Smooth muscle cell (in vitro differentiated cells): Measurements from ENCODE around the gene ADCY2. TPM values are rescaled to one million over a fixed set of nuclear protein-coding genes. Genes with fewer than 3 reads are reported as not detected.

Experiments used
- DNase-seq: peaks from one replicate; lab custom pipeline; 2025; ENCODE audit not compliant: unreplicated experiment; lab: John Stamatoyannopoulos, UW
- H2AFZ ChIP-seq: fragments of 200-600 bp; sonication (generic); 2 replicates; pipeline ENCODE4 v1.6.0; 2016; ENCODE audit warnings: antibody characterized with exemption, low read depth, mild to moderate bottlenecking
- H3F3A ChIP-seq: fragments of 200-600 bp; sonication (generic); 2 replicates; pipeline ENCODE4 v1.6.0; 2017; ENCODE audit warnings: antibody characterized with exemption, low read depth
- H3K27ac ChIP-seq: fragments of 200-600 bp; sonication (generic); 2 replicates; pipeline ENCODE4 v1.5.1; 2016; ENCODE audit warnings: low read depth, mild to moderate bottlenecking
- H3K27me3 ChIP-seq: fragments of 200-600 bp; sonication (generic); 2 replicates; pipeline ENCODE4 v1.6.1; 2016; ENCODE audit warnings: low read depth, mild to moderate bottlenecking
- H3K36me3 ChIP-seq: fragments of 200-600 bp; sonication (generic); 2 replicates; pipeline ENCODE4 v1.5.1; 2016; ENCODE audit warnings: low read depth
- H3K4me1 ChIP-seq: fragments of 200-600 bp; sonication (generic); 2 replicates; pipeline ENCODE4 v1.5.1; 2016; ENCODE audit warnings: low read depth
- H3K4me2 ChIP-seq: fragments of 200-600 bp; sonication (generic); 2 replicates; pipeline ENCODE4 v1.6.0; 2016; ENCODE audit warnings: mild to moderate bottlenecking
- H3K4me3 ChIP-seq: fragments of 200-600 bp; sonication (generic); 2 replicates; pipeline ENCODE4 v1.5.1; 2016; ENCODE audit warnings: mild to moderate bottlenecking
- H3K79me2 ChIP-seq: fragments of 200-600 bp; sonication (generic); 2 replicates; pipeline ENCODE4 v1.6.0; 2016; ENCODE audit warnings: low read depth, mild to moderate bottlenecking
- H3K9ac ChIP-seq: fragments of 200-600 bp; sonication (generic); 2 replicates; pipeline ENCODE4 v1.6.0; 2016; ENCODE audit warnings: low read depth
- H3K9me3 ChIP-seq: fragments of 200-600 bp; sonication (generic); replicated peaks from 2 replicates; pipeline ENCODE4 v1.5.1; 2016; ENCODE audit warnings: low read depth
- H4K20me1 ChIP-seq: fragments of 200-600 bp; sonication (generic); 2 replicates; pipeline ENCODE4 v1.6.0; 2016; ENCODE audit warnings: low read depth
- CTCF ChIP-seq: fragments of 200-600 bp; sonication (generic); IDR thresholded peaks from 2 replicates; pipeline ENCODE4 v1.5.1; 2017; ENCODE audit warnings: borderline replicate concordance, mild to moderate bottlenecking, antibody characterized with exemption; ENCODE audit not compliant: insufficient read depth, poor library complexity, severe bottlenecking
- WGBS: methylation state at CpG from one replicate; pipeline ENCODE4 v1.1.7; 2016; ENCODE audit warnings: low lambda C conversion rate; 5-methylcytosine and 5-hydroxymethylcytosine counted together
- polyA plus RNA-seq: library from polyadenylated mRNA; unstranded; fragments of >200 nt; fragmentation: Nextera tagmentation; extraction: Ambion mirVana; gene quantifications from 2 replicates; pipeline ENCODE4 v1.2.1, GENCODE V29; 2016
- total RNA-seq: library from RNA; depleted of rRNA; stranded (reverse); fragments of >200 nt; gene quantifications from 2 replicates; pipeline ENCODE4 v1.2.3, GENCODE V29; 2014

ADCY2 gene
- total and polyA plus RNA-seq, 2 experiments from 2014 or later = 2.8 to 8.0 TPM

- no peaks in the 10 kb centered on the region for H3K27me3 ChIP-seq
- no peaks in the 10 kb centered on the region for H3K36me3 ChIP-seq
- H3K4me2 ChIP-seq = no peak overlapping the region
- no peak overlapping the region for H3K9ac ChIP-seq
- no peak overlapping the region for H3K27ac ChIP-seq
- no peaks in the 10 kb centered on the region for H3K79me2 ChIP-seq
- no peaks in the 10 kb centered on the region for H3K9me3 ChIP-seq
- 92% methylated on average over 5 of the region's 5 CpGs for WGBS
- no peaks in the 10 kb centered on the region for H3F3A ChIP-seq
- TF ChIP-seq CTCF = no peak
- no peak for DNase-seq
- H4K20me1 ChIP-seq = no peaks in the 10 kb centered on the region
- H2AFZ ChIP-seq = no peak overlapping the region
- H3K4me1 ChIP-seq = no peaks in the 10 kb centered on the region
- H3K4me3 ChIP-seq = no peak overlapping the region
These were observed 345.6 kb downstream of the ADCY2 start for GRCh38 chr5:7741415-7742065.

- Histone ChIP-seq H3K9ac (no peak overlapping the region), H3K4me1 (no peaks in the 10 kb centered on the region), H3K36me3 (no peaks in the 10 kb centered on the region), H3K9me3 (no peaks in the 10 kb centered on the region), H3K27me3 (no peaks in the 10 kb centered on the region), H4K20me1 (no peaks in the 10 kb centered on the region), H3K4me3 (no peak overlapping the region), H2AFZ (no peak overlapping the region), H3K4me2 (no peak overlapping the region), H3K27ac (no peak overlapping the region), H3F3A (no peaks in the 10 kb centered on the region), H3K79me2 (no peaks in the 10 kb centered on the region)
- DNase-seq = no peak
- 81% methylated on average over 5 of the region's 5 CpGs for WGBS
- TF ChIP-seq CTCF = no peak
These were observed 346.3 kb downstream of the ADCY2 start for GRCh38 chr5:7742241-7742656.

- no peak overlapping the region for H3K9ac ChIP-seq
- no peaks in the 10 kb centered on the region for H4K20me1 ChIP-seq
- 34% methylated on average over 11 of the region's 11 CpGs for WGBS
- TF ChIP-seq CTCF = peak; percentile 94
- peak; percentile 37 for DNase-seq
- no peaks in the 10 kb centered on the region for H3K4me1 ChIP-seq
- H3K4me2 ChIP-seq = no peak overlapping the region
- H3F3A ChIP-seq = no peaks in the 10 kb centered on the region
- peak overlapping the region; percentile 23 for H2AFZ ChIP-seq
- H3K4me3 ChIP-seq = no peak overlapping the region
- no peak overlapping the region for H3K27ac ChIP-seq
- H3K27me3 ChIP-seq = no peaks in the 10 kb centered on the region
- H3K36me3 ChIP-seq = no peaks in the 10 kb centered on the region
- H3K79me2 ChIP-seq = no peaks in the 10 kb centered on the region
- no peaks in the 10 kb centered on the region for H3K9me3 ChIP-seq
These were observed 350.1 kb downstream of the ADCY2 start for GRCh38 chr5:7745882-7746610.
